Keratinocyte (primary cell): Measurements from ENCODE around the gene ATP6V1C2. TPM values are rescaled to one million over a fixed set of nuclear protein-coding genes. Genes with fewer than 3 reads are reported as not detected.

Source experiments
- DNase-seq: peaks from one replicate; pipeline ENCODE4 v3.0.0-alpha.2; 2011; ENCODE audit warnings: low read depth, missing footprints, low spot score
- FAIRE-seq: peaks from 2 replicates; lab custom pipeline; 2011; peaks lifted over from hg19 to GRCh38; lab: Jason Lieb, UNC
- H2AFZ ChIP-seq: 2 replicates; pipeline ENCODE4 v1.6.0; 2012; ENCODE audit warnings: low read length, control low read depth, inconsistent platforms; ENCODE audit not compliant: control insufficient read depth
- H3K27ac ChIP-seq: 2 replicates; pipeline ENCODE4 v1.5.1; 2011; ENCODE audit warnings: low read length; ENCODE audit not compliant: control insufficient read depth, insufficient read depth
- H3K27me3 ChIP-seq: 3 replicates; pipeline ENCODE4 v1.6.0; 2011; ENCODE audit warnings: low read length; ENCODE audit not compliant: control insufficient read depth, insufficient read depth; ENCODE audit errors: extremely low read depth
- H3K36me3 ChIP-seq, 2 experiments: 2 replicates in 1 of 2; 3 replicates in 1 of 2; pipeline ENCODE4 v1.5.1; 2011; ENCODE audit warnings: low read length in 2 of 2, mild to moderate bottlenecking in 1 of 2; ENCODE audit not compliant: control insufficient read depth in 2 of 2, insufficient read depth in 2 of 2; ENCODE audit errors: extremely low read depth in 1 of 2
- H3K4me1 ChIP-seq: 3 replicates; pipeline ENCODE4 v1.5.1; 2011; ENCODE audit warnings: low read length; ENCODE audit not compliant: control insufficient read depth, insufficient read depth; ENCODE audit errors: extremely low read depth
- H3K4me2 ChIP-seq: 3 replicates; pipeline ENCODE4 v1.6.0; 2011; ENCODE audit warnings: low read depth, low read length; ENCODE audit not compliant: control insufficient read depth, insufficient read depth; ENCODE audit errors: extremely low read depth
- H3K4me3 ChIP-seq, 3 experiments: fragments of 200-600 bp in 1 of 3; sonication (generic) in 1 of 3; 2 replicates in 2 of 3; 3 replicates in 1 of 3; pipeline ENCODE4 v1.5.1; 2011 to 2016; ENCODE audit warnings: low read length in 3 of 3, mild to moderate bottlenecking in 3 of 3, control low read depth in 2 of 3, inconsistent platforms in 1 of 3, low read depth in 1 of 3, mixed read lengths in 1 of 3, mixed run types in 1 of 3, moderate library complexity in 1 of 3; ENCODE audit not compliant: control insufficient read depth in 2 of 3, insufficient read depth in 2 of 3; ENCODE audit errors: extremely low read depth in 1 of 3
- H3K79me2 ChIP-seq: 2 replicates; pipeline ENCODE4 v1.6.0; 2012; ENCODE audit warnings: low read length; ENCODE audit not compliant: control insufficient read depth, insufficient read depth
- H3K9ac ChIP-seq: 3 replicates; pipeline ENCODE4 v1.6.0; 2011; ENCODE audit warnings: low read length; ENCODE audit not compliant: control insufficient read depth, insufficient read depth; ENCODE audit errors: extremely low read depth
- H3K9me1 ChIP-seq: 3 replicates; pipeline ENCODE4 v1.6.0; 2011; ENCODE audit warnings: low read length; ENCODE audit not compliant: control insufficient read depth, insufficient read depth; ENCODE audit errors: extremely low read depth
- H3K9me3 ChIP-seq: 2 replicates; pipeline ENCODE4 v1.5.1; 2012; ENCODE audit warnings: low read depth, low read length; ENCODE audit not compliant: control insufficient read depth
- H4K20me1 ChIP-seq: 3 replicates; pipeline ENCODE4 v1.6.0; 2011; ENCODE audit warnings: low read length; ENCODE audit not compliant: control insufficient read depth, insufficient read depth; ENCODE audit errors: extremely low read depth
- CTCF ChIP-seq, 3 experiments: IDR thresholded peaks in 1 of 3; conservative IDR thresholded peaks in 1 of 3; optimal IDR thresholded peaks in 1 of 3; 2 replicates in 2 of 3; 3 replicates in 1 of 3; pipeline versions ENCODE3 to v1.5.1; 2011; ENCODE audit warnings: low read length in 3 of 3, mild to moderate bottlenecking in 3 of 3, moderate library complexity in 2 of 3, control low read depth in 1 of 3, inconsistent platforms in 1 of 3; ENCODE audit not compliant: insufficient read depth in 2 of 3; ENCODE audit errors: extremely low read depth in 1 of 3
- EZH2 ChIP-seq: IDR thresholded peaks from one replicate; pipeline ENCODE4 v1.6.1; 2012; ENCODE audit warnings: inconsistent platforms, mild to moderate bottlenecking, low read length, moderate library complexity
- dilution Hi-C: fragments of 300-500 bp; cut with MboI; formaldehyde crosslinking; loops from one replicate; pipeline ENCODE4 v1.7.0; 2020; ENCODE audit warnings: low sequenced_read_pairs; ENCODE audit not compliant: extremely low pct_ligation_motif_present
- polyA plus RNA-seq, 5 experiments: library from polyadenylated mRNA; depleted of rRNA in 3 of 5; stranded (reverse) in 3 of 5; stranded (forward) in 1 of 5; unstranded in 1 of 5; fragments of >200 nt; gene quantifications; 1 replicate in 1 of 5; 2 replicates in 3 of 5; 3 replicates in 1 of 5; pipeline versions ENCODE4 v1.2.1 to v1.2.3, GENCODE V29; 2011 to 2012; ENCODE audit warnings: missing spikeins in 2 of 5, low read depth in 1 of 5, low replicate concordance in 1 of 5

The ATP6V1C2 gene
- polyA plus RNA-seq, 1 donor (not counting 4 experiments of a cell fraction or from before 2014, with no cell fraction given): 0.55 TPM

- Histone ChIP-seq H2AFZ (no peak overlapping the region), H3K9ac (no peak overlapping the region), H3K79me2 (peaks cover 2% of the 10 kb centered on the region), H3K9me1 (no peaks in the 10 kb centered on the region), H4K20me1 (no peaks in the 10 kb centered on the region), H3K9me3 (no peaks in the 10 kb centered on the region), H3K4me2 (no peak overlapping the region), H3K4me3 (no peak overlapping the region), H3K27ac (no peak overlapping the region), H3K36me3 (peaks cover 15 to 33% of the 10 kb centered on the region in 2 experiments), H3K27me3 (no peaks in the 10 kb centered on the region), H3K4me1 (peaks cover 15% of the 10 kb centered on the region)
- dilution Hi-C loops: no loop called here
- FAIRE-seq (no peak), DNase-seq (no peak)
- TF ChIP-seq EZH2 (no peak), CTCF (optimal IDR thresholded peaks at IDR 0.05 in 1 of 3, IDR thresholded peaks at IDR 0.05 in 1 of 3, conservative IDR thresholded peaks at IDR 0.05 in 1 of 3; ENCODE audit: extremely low read depth in 1 of 3, insufficient read depth in 2 of 3, low read length in 3 of 3) (no peak)
Observed at GRCh38 chr2:10777842-10778723, 56.7 kb downstream of the ATP6V1C2 start.

GRCh38 chr2:10778724-10779115 lies 57.3 kb downstream of the ATP6V1C2 start:
- no peaks in the 10 kb centered on the region for H4K20me1 ChIP-seq
- H3K4me1 ChIP-seq: peaks cover 13% of the 10 kb centered on the region
- peaks cover 2% of the 10 kb centered on the region for H3K79me2 ChIP-seq
- H3K4me2 ChIP-seq: no peak overlapping the region
- peaks cover 15 to 33% of the 10 kb centered on the region in 2 experiments for H3K36me3 ChIP-seq
- no peak overlapping the region for H3K4me3 ChIP-seq
- no peak for TF ChIP-seq EZH2
- TF ChIP-seq CTCF (optimal IDR thresholded peaks at IDR 0.05 in 1 of 3, IDR thresholded peaks at IDR 0.05 in 1 of 3, conservative IDR thresholded peaks at IDR 0.05 in 1 of 3; ENCODE audit: extremely low read depth in 1 of 3, insufficient read depth in 2 of 3, low read length in 3 of 3): no peak
- no peak overlapping the region for H2AFZ ChIP-seq
- no peaks in the 10 kb centered on the region for H3K9me3 ChIP-seq
- H3K27ac ChIP-seq: no peak overlapping the region
- no peak overlapping the region for H3K9ac ChIP-seq
- FAIRE-seq: no peak
- H3K9me1 ChIP-seq: no peaks in the 10 kb centered on the region
- dilution Hi-C loops: no loop called here
- no peak for DNase-seq
- H3K27me3 ChIP-seq: no peaks in the 10 kb centered on the region
